ENCODE results near the gene TIAM2. TPM values are rescaled to one million over a fixed set of nuclear protein-coding genes. Genes with fewer than 3 reads are reported as not detected.

Gene TIAM2
- total and polyA plus RNA-seq, 2 donors (not counting 3 experiments of a cell fraction or from before 2014, with no cell fraction given), result 9.6 to 18.5 TPM

- Histone ChIP-seq H3K9me3 (replicated peaks; ENCODE audit: control insufficient read depth, insufficient read depth, low read length) (no peaks in the 10 kb centered on the region), H4K20me1 (replicated peaks; ENCODE audit: control insufficient read depth, extremely low read depth, insufficient read depth, low read length) (no peaks in the 10 kb centered on the region), H3K4me3 (replicated peaks in 1 of 3; ENCODE audit: insufficient read depth in 1 of 3, low read depth in 1 of 3, low read length in 3 of 3) (no peak overlapping the region), H3K79me2 (ENCODE audit: control insufficient read depth, insufficient read depth, low read length) (no peaks in the 10 kb centered on the region), H3K36me3 (ENCODE audit: control insufficient read depth in 2 of 2, extremely low read depth in 1 of 2, insufficient read depth in 2 of 2, low read length in 2 of 2) (no peaks in the 10 kb centered on the region), H3K4me2 (ENCODE audit: insufficient read depth, low read length) (no peak overlapping the region), H2AFZ (ENCODE audit: low read depth, low read length) (no peak overlapping the region), H3K4me1 (ENCODE audit: control insufficient read depth, extremely low read depth, insufficient read depth, low read length) (peaks cover 11% of the 10 kb centered on the region), H3K9me1 (replicated peaks; ENCODE audit: control insufficient read depth, extremely low read depth, insufficient read depth, low read length) (no peaks in the 10 kb centered on the region), H3K9ac (replicated peaks; ENCODE audit: extremely low read depth, insufficient read depth, low read length) (no peak overlapping the region), H3K27ac (ENCODE audit: insufficient read depth, low read depth, low read length) (no peak overlapping the region), H3K27me3 (ENCODE audit: control insufficient read depth in 2 of 2, insufficient read depth in 2 of 2, low read length in 2 of 2) (no peaks in the 10 kb centered on the region)
- dilution Hi-C loops (cut with MboI; ENCODE audit: extremely low pct_ligation_motif_present, low sequenced_read_pairs) (no loop called here), intact Hi-C loops (cut with micrococcal nuclease) (loop anchor here (1.0 to 10.0 kb wide), 5 partner anchors 71 to 1023 kb away; no protein-coding TSS in a partner anchor)
- ChIA-PET POLR2A (interaction anchor here (1.0 kb wide), 1 partner anchor 15 kb away, joined by 4 read pairs; no protein-coding TSS in a partner anchor), CTCF (interaction anchor here (0.6 to 4.0 kb wide), 30 partner anchors 8 to 505 kb away, joined by 3 to 292 read pairs (median 5); no protein-coding TSS in a partner anchor)
- no peak for TF ChIP-seq MYC (IDR thresholded peaks at IDR 0.05; ENCODE audit: low read depth, low read length)
- TF ChIP-seq EZH2 (IDR thresholded peaks at IDR 0.05; ENCODE audit: borderline replicate concordance, low read depth, low read length, severe bottlenecking), result no peak
- TF ChIP-seq JUN (IDR thresholded peaks at IDR 0.05; ENCODE audit: borderline replicate concordance, insufficient read depth, insufficient read length, low read depth), result no peak
- TF ChIP-seq CTCF (IDR thresholded peaks at IDR 0.05; ENCODE audit: extremely low read depth in 1 of 2, insufficient read depth in 1 of 2, low read depth in 1 of 2, low read length in 2 of 2), result peak; percentile 36 to 38
- TF ChIP-seq MAX (IDR thresholded peaks at IDR 0.05; ENCODE audit: insufficient read depth, insufficient read length), result no peak
- DNase-seq (ENCODE audit: low read depth, low spot score), result peak; percentile 82
- peak; percentile 73 for FAIRE-seq
- no TSS peak for BruUV-seq (replicated peaks)
Observed at GRCh38 chr6:155177363-155177961, 182.3 kb downstream of the TIAM2 start.

Measured in endothelial cell of umbilical vein (primary cell).